ENCODE data around the gene HES4.

GRCh38 chr1:997713-997992 lies 2.2 kb downstream of the HES4 start:
- TF ChIP-seq, protein P1, sequence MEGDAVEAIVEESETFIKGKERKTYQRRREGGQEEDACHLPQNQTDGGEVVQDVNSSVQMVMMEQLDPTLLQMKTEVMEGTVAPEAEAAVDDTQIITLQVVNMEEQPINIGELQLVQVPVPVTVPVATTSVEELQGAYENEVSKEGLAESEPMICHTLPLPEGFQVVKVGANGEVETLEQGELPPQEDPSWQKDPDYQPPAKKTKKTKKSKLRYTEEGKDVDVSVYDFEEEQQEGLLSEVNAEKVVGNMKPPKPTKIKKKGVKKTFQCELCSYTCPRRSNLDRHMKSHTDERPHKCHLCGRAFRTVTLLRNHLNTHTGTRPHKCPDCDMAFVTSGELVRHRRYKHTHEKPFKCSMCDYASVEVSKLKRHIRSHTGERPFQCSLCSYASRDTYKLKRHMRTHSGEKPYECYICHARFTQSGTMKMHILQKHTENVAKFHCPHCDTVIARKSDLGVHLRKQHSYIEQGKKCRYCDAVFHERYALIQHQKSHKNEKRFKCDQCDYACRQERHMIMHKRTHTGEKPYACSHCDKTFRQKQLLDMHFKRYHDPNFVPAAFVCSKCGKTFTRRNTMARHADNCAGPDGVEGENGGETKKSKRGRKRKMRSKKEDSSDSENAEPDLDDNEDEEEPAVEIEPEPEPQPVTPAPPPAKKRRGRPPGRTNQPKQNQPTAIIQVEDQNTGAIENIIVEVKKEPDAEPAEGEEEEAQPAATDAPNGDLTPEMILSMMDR (IDR thresholded peaks at IDR 0.05): no peak
- TF ChIP-seq GABPA (IDR thresholded peaks at IDR 0.05; ENCODE audit: low read depth) (no peak), TAF1 (IDR thresholded peaks at IDR 0.05; ENCODE audit: borderline replicate concordance, low read depth, low read length) (no peak), RAD21 (IDR thresholded peaks at IDR 0.05; ENCODE audit: low read length) (no peak), FOXJ3 (CRISPR knock-in tag; IDR thresholded peaks at IDR 0.05) (no peak), POLR2AphosphoS5 (IDR thresholded peaks at IDR 0.05; ENCODE audit: low read depth, low read length) (no peak), SIN3A (IDR thresholded peaks at IDR 0.05; ENCODE audit: borderline replicate concordance, low read depth, low read length) (no peak), EP300 (IDR thresholded peaks at IDR 0.05; ENCODE audit: borderline replicate concordance in 1 of 2, low read depth in 1 of 2, low read length in 1 of 2) (no peak), ZBTB33 (IDR thresholded peaks at IDR 0.05; ENCODE audit: borderline replicate concordance, low read depth) (no peak), RCOR1 (IDR thresholded peaks at IDR 0.05; ENCODE audit: low read length) (no peak), PBX3 (IDR thresholded peaks at IDR 0.05) (no peak), MXI1 (IDR thresholded peaks at IDR 0.05; ENCODE audit: low read depth, low read length) (no peak), NFIC (IDR thresholded peaks at IDR 0.05; ENCODE audit: borderline replicate concordance) (no peak)
